SW 1271 (cell line): ENCODE data around the gene WBP2.
"Not testable (repeated sequence)": the region's sequence is repeated elsewhere in the genome, so short reads cannot be mapped to it uniquely, and the experiment has no call there.

ENCODE experiments used
- DNase-seq, 2 experiments: peaks; one replicate each; lab custom pipeline; 2025; lab: John Stamatoyannopoulos, UW

WBP2 gene

GRCh38 chr17:75889454-75889853 lies 34.3 kb upstream of the WBP2 start:
- no peak for DNase-seq

GRCh38 chr17:75888484-75888883 lies 33.3 kb upstream of the WBP2 start:
- DNase-seq: no peak

GRCh38 chr17:75885860-75886259 lies 30.7 kb upstream of the WBP2 start:
- not testable (repeated sequence) for DNase-seq

- DNase-seq: no peak
These were observed 30.3 kb upstream of the WBP2 start for GRCh38 chr17:75885431-75885830.

- no peak for DNase-seq
These were observed 26.7 kb upstream of the WBP2 start for GRCh38 chr17:75881678-75882454.

- DNase-seq: no peak
These were observed 25.1 kb upstream of the WBP2 start for GRCh38 chr17:75880266-75880665.

GRCh38 chr17:75878174-75878998 lies 23.3 kb upstream of the WBP2 start, which contains the start of gene TRIM47:
Gene TRIM47 (minus strand): TSS chr17:75878581. CDS start chr17:75878548, 33 bp downstream.
- peak in 1 of 2 experiments; percentile 55 for DNase-seq

- DNase-seq: peak in 1 of 2 experiments; percentile 52
These were observed 22.6 kb upstream of the WBP2 start for GRCh38 chr17:75877752-75878173.

GRCh38 chr17:75876938-75877751 lies 22.0 kb upstream of the WBP2 start:
- DNase-seq: peak; percentile 71 to 92

- DNase-seq: peak in 1 of 2 experiments; percentile 39
These were observed 21.2 kb upstream of the WBP2 start for GRCh38 chr17:75876190-75876937.

- peak in 1 of 2 experiments; percentile 42 for DNase-seq
These were observed 20.7 kb upstream of the WBP2 start for GRCh38 chr17:75875940-75876189.

GRCh38 chr17:75875182-75875939 lies 20.2 kb upstream of the WBP2 start:
- peak in 1 of 2 experiments; percentile 42 for DNase-seq

- no peak for DNase-seq
These were observed 19.4 kb upstream of the WBP2 start for GRCh38 chr17:75874323-75875181.

- DNase-seq: no peak
These were observed 18.6 kb upstream of the WBP2 start for GRCh38 chr17:75873587-75874322.

GRCh38 chr17:75872434-75873351 lies 17.6 kb upstream of the WBP2 start:
- peak in 1 of 2 experiments; percentile 63 for DNase-seq

GRCh38 chr17:75870228-75870627 lies 15.1 kb upstream of the WBP2 start:
- not testable (repeated sequence) for DNase-seq

GRCh38 chr17:75869282-75870141 lies 14.4 kb upstream of the WBP2 start:
- no peak for DNase-seq
